Gastroesophageal sphincter (tissue), 4 donors: ENCODE data around the gene MED17. TPM values are rescaled to one million over a fixed set of nuclear protein-coding genes. Genes with fewer than 3 reads are reported as not detected.
A peak's percentile ranks its signal among the peaks of the same experiment; 100 is the strongest.

Experiments used
- ATAC-seq: fragments of 150-250 bp; one replicate; pipeline ENCODE4 v1.9.1; 2016; ENCODE audit warnings: mild to moderate bottlenecking, moderate library complexity
- H3K27ac ChIP-seq, 4 donors: fragments of 200-600 bp; sonication (generic) in 3 of 4; 1 replicate in 3 of 4; 2 replicates in 1 of 4; pipeline ENCODE4 v1.5.1; 2016 to 2019
- H3K27me3 ChIP-seq: fragments of 200-600 bp; sonication (generic); one replicate; pipeline ENCODE4 v1.5.1; 2019
- H3K36me3 ChIP-seq, 2 donors: fragments of 200-600 bp; sonication (generic); one replicate each; pipeline ENCODE4 v1.5.1; 2019; ENCODE audit warnings: control low read depth in 1 of 2
- H3K4me1 ChIP-seq, 3 donors: fragments of 200-600 bp; sonication (generic); 1 replicate in 2 of 3; 2 replicates in 1 of 3; pipeline ENCODE4 v1.5.1; 2016 to 2019; ENCODE audit warnings: control low read depth in 2 of 3
- H3K4me3 ChIP-seq, 2 donors: fragments of 200-600 bp; sonication (generic); one replicate each; pipeline ENCODE4 v1.5.1; 2019; ENCODE audit warnings: mild to moderate bottlenecking in 1 of 2, moderate library complexity in 1 of 2
- H3K9me3 ChIP-seq, 3 donors: fragments of 200-600 bp; sonication (generic); one replicate each; pipeline ENCODE4 v1.5.1; 2017 to 2019; ENCODE audit warnings: control low read depth in 2 of 3
- EP300 ChIP-seq: sonication (generic); formaldehyde crosslinking; IDR thresholded peaks from one replicate; pipeline ENCODE4 v1.6.1; 2017; ENCODE audit warnings: antibody characterized with exemption, mild to moderate bottlenecking
- POLR2A ChIP-seq, 2 donors: fragments of 450-650 bp; IDR thresholded peaks; one replicate each; pipeline ENCODE4 v1.6.1; 2017; ENCODE audit warnings: antibody characterized with exemption in 2 of 2, mild to moderate bottlenecking in 2 of 2, moderate library complexity in 1 of 2
- POLR2AphosphoS5 ChIP-seq: sonication (generic); formaldehyde crosslinking; IDR thresholded peaks from one replicate; pipeline ENCODE4 v1.6.1; 2017; ENCODE audit warnings: antibody characterized with exemption
- WGBS, 2 donors: methylation state at CpG; one replicate each; pipeline ENCODE4 v1.1.5; 2018; ENCODE audit warnings: low coverage in 1 of 2; 5-methylcytosine and 5-hydroxymethylcytosine counted together
- total RNA-seq, 4 donors: library from RNA; depleted of rRNA; stranded (reverse); fragments of >200 nt; gene quantifications; one replicate each; pipeline ENCODE4 v1.1.0, GENCODE V29; 2016
- TF ChIP-seq, protein P1 (sequence below), 4 experiments: fragments of 200-600 bp in 2 of 4; fragments of 450-650 bp in 2 of 4; sonication (generic) in 1 of 4; IDR thresholded peaks; one replicate each; pipeline ENCODE4 v1.5.1; 2017 to 2019; ENCODE audit warnings: antibody characterized with exemption in 4 of 4, mild to moderate bottlenecking in 2 of 4, moderate library complexity in 2 of 4

MED17 gene
- total RNA-seq, 4 donors from 2014 or later, result 27.1 to 29.7 (median 28.2) TPM

- H3K36me3 ChIP-seq, result peaks cover 0 to 36% of the 10 kb centered on the region in 2 donors
- TF ChIP-seq POLR2AphosphoS5 (peak; percentile 99), POLR2A (IDR thresholded peaks at IDR 0.05) (peak; percentile 90 to 91), EP300 (no peak)
- TF ChIP-seq, protein P1, sequence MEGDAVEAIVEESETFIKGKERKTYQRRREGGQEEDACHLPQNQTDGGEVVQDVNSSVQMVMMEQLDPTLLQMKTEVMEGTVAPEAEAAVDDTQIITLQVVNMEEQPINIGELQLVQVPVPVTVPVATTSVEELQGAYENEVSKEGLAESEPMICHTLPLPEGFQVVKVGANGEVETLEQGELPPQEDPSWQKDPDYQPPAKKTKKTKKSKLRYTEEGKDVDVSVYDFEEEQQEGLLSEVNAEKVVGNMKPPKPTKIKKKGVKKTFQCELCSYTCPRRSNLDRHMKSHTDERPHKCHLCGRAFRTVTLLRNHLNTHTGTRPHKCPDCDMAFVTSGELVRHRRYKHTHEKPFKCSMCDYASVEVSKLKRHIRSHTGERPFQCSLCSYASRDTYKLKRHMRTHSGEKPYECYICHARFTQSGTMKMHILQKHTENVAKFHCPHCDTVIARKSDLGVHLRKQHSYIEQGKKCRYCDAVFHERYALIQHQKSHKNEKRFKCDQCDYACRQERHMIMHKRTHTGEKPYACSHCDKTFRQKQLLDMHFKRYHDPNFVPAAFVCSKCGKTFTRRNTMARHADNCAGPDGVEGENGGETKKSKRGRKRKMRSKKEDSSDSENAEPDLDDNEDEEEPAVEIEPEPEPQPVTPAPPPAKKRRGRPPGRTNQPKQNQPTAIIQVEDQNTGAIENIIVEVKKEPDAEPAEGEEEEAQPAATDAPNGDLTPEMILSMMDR (IDR thresholded peaks at IDR 0.05), result peak in 1 of 4 experiments; percentile 34
- peak within 1 kb of the TSS; percentile 74 to 84 for H3K4me3 ChIP-seq
- 0% methylated on average over 6 to 18 of the region's 65 CpGs for WGBS, 2 donors
- no peaks in the 10 kb centered on the region for H3K9me3 ChIP-seq
- H3K27me3 ChIP-seq, result no peaks in the 10 kb centered on the region
- H3K27ac ChIP-seq, result peak within 1 kb of the TSS; percentile 93 to 99 (median 96)
- peak; percentile 97 for ATAC-seq
- peaks cover 20 to 74% (median 22%) of the 10 kb centered on the region in 3 donors for H3K4me1 ChIP-seq
These were observed 42.8 kb upstream of the MED17 start, which contains the start of the genes C11orf54 and TAF1D for GRCh38 chr11:93741094-93741881. Gene C11orf54, plus strand, starts transcription at chr11:93741672. Its CDS starts 5,722 bp downstream, at chr11:93747394. Gene TAF1D, minus strand, starts transcription at chr11:93741495. Its CDS starts 2,191 bp downstream, at chr11:93739304.

- peak; percentile 75 for ATAC-seq
- no peaks in the 10 kb centered on the region for H3K9me3 ChIP-seq
These were observed 42.2 kb upstream of the MED17 start for GRCh38 chr11:93741882-93742226.

DNA sequence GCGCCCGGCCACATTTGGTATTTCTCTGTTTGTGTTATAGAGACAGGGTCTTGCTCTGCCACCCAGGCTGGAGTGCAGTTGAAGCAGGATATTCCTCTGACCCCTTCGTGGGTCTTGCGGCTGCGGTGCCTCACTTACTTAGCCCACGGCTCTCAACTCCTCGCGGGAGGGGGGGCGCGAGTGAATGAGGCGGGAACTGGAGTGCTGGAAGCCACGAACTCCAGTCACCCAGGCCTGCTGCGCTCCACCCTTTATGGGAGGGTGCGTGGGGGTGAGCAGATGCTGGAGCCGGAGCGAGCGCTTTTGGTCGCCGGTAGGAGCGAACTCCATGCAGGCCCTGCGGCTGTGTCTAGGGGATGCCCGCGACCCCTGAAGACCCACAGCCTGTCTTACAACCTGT lies 40.8 kb upstream of the MED17 start:
- Histone ChIP-seq H3K4me1 (peaks cover 12 to 61% (median 15%) of the 10 kb centered on the region in 3 donors), H3K9me3 (no peaks in the 10 kb centered on the region), H3K27ac (no peak overlapping the region), H3K27me3 (no peaks in the 10 kb centered on the region), H3K36me3 (peaks cover 0 to 16% of the 10 kb centered on the region in 2 donors), H3K4me3 (no peak overlapping the region)
- no peak for ATAC-seq
- TF ChIP-seq POLR2AphosphoS5 (no peak), EP300 (no peak), POLR2A (IDR thresholded peaks at IDR 0.05) (no peak)
- TF ChIP-seq, protein P1 (IDR thresholded peaks at IDR 0.05), result no peak
- 94% methylated on average over 2 of the region's 23 CpGs; no CpG with 5 or more reads in 1 of the 2 donors for WGBS, 2 donors

More at GRCh38 chr11:93741882-93742226, 42.2 kb upstream of the MED17 start:
- Histone ChIP-seq H3K4me1 (peaks cover 22 to 74% (median 22%) of the 10 kb centered on the region in 3 donors), H3K27me3 (no peaks in the 10 kb centered on the region), H3K4me3 (peak overlapping the region; percentile 74 to 84), H3K27ac (peak overlapping the region; percentile 93 to 99 (median 96)), H3K36me3 (peaks cover 0 to 31% of the 10 kb centered on the region in 2 donors)
- TF ChIP-seq, protein P1 (IDR thresholded peaks at IDR 0.05), result no peak
- TF ChIP-seq EP300 (no peak), POLR2A (IDR thresholded peaks at IDR 0.05) (no peak), POLR2AphosphoS5 (peak; percentile 53)
- WGBS, 2 donors, result 2% methylated on average over 8 of the region's 8 CpGs

- ATAC-seq, result no peak
- TF ChIP-seq EP300 (no peak), POLR2AphosphoS5 (no peak), POLR2A (IDR thresholded peaks at IDR 0.05) (no peak)
- TF ChIP-seq, protein P1 (IDR thresholded peaks at IDR 0.05), result no peak
- Histone ChIP-seq H3K4me1 (peaks cover 2 to 47% (median 3%) of the 10 kb centered on the region in 3 donors), H3K27ac (peak overlapping the region; percentile 53 to 64 (median 54)), H3K9me3 (no peaks in the 10 kb centered on the region), H3K27me3 (no peaks in the 10 kb centered on the region), H3K4me3 (no peak overlapping the region), H3K36me3 (peaks cover 0 to 13% of the 10 kb centered on the region in 2 donors)
- WGBS, 2 donors, result 39 to 67% methylated on average over 7 of the region's 7 CpGs
These were observed 39.4 kb upstream of the MED17 start for GRCh38 chr11:93744669-93745004.
